HG03095 (cell line): Measurements from ENCODE around the gene RALB.

ENCODE experiments used
- ATAC-seq: cut with Tn5 transposase; IDR thresholded peaks from one replicate; pipeline ENCODE4 v1.9.1; 2021; ENCODE audit warnings: moderate library complexity; ENCODE audit not compliant: unreplicated experiment

Gene RALB

GRCh38 chr2:120252225-120253020, at the start of gene RALB:
Gene RALB, plus strand, starts transcription at chr2:120252852. Its CDS starts 25,813 bp downstream, at chr2:120278665.
- ATAC-seq = peak; percentile 92

- no peak for ATAC-seq
These were observed 49.2 kb upstream of the RALB start for GRCh38 chr2:120203251-120204021.

GRCh38 chr2:120204022-120204405, 48.6 kb upstream of the RALB start:
- no peak for ATAC-seq

- ATAC-seq = no peak
These were observed 48.2 kb upstream of the RALB start for GRCh38 chr2:120204417-120204816.

GRCh38 chr2:120204945-120205670, 47.5 kb upstream of the RALB start:
- no peak for ATAC-seq

GRCh38 chr2:120206022-120206581, 46.5 kb upstream of the RALB start:
- ATAC-seq = no peak

GRCh38 chr2:120208381-120209353, 44.0 kb upstream of the RALB start:
- ATAC-seq = no peak

- no peak for ATAC-seq
These were observed 43.0 kb upstream of the RALB start for GRCh38 chr2:120209427-120210269.

- no peak for ATAC-seq
These were observed 42.4 kb upstream of the RALB start for GRCh38 chr2:120210270-120210693.

- ATAC-seq = no peak
These were observed 34.5 kb upstream of the RALB start for GRCh38 chr2:120218181-120218580.

- no peak for ATAC-seq
These were observed 33.4 kb upstream of the RALB start for GRCh38 chr2:120219291-120219690.

- no peak for ATAC-seq
These were observed 32.9 kb upstream of the RALB start for GRCh38 chr2:120219766-120220165.

GRCh38 chr2:120220756-120221155, 31.9 kb upstream of the RALB start:
- ATAC-seq = no peak

GRCh38 chr2:120221616-120222015, 31.0 kb upstream of the RALB start:
- ATAC-seq = no peak

- no peak for ATAC-seq
These were observed 30.2 kb upstream of the RALB start for GRCh38 chr2:120222186-120223033.

- peak; percentile 81 for ATAC-seq
These were observed 29.4 kb upstream of the RALB start, which contains the start of gene TMEM185B for GRCh38 chr2:120223034-120223912. Gene TMEM185B, minus strand, starts transcription at chr2:120223400. Its CDS starts 424 bp downstream, at chr2:120222976.

GRCh38 chr2:120224256-120224655, 28.4 kb upstream of the RALB start:
- ATAC-seq = no peak
